Tibial nerve (tissue), 4 donors: Measurements from ENCODE around the gene L3MBTL1. TPM values are rescaled to one million over a fixed set of nuclear protein-coding genes. Genes with fewer than 3 reads are reported as not detected.

Source experiments
- DNase-seq, 2 donors: peaks; one replicate each; pipeline ENCODE4 v3.0.0-alpha.2; 2019; ENCODE audit warnings: low spot score in 2 of 2
- H3K27ac ChIP-seq, 4 donors: fragments of 200-600 bp; sonication (generic) in 3 of 4; one replicate each; pipeline ENCODE4 v1.5.1; 2017 to 2019; ENCODE audit warnings: mild to moderate bottlenecking in 1 of 4
- H3K27me3 ChIP-seq, 2 donors: fragments of 200-600 bp; sonication (generic) in 1 of 2; one replicate each; pipeline versions ENCODE4 v1.5.1 to v1.6.0; 2017 to 2019
- H3K36me3 ChIP-seq, 3 donors: fragments of 200-600 bp; sonication (generic); one replicate each; pipeline ENCODE4 v1.5.1; 2018 to 2019
- H3K4me1 ChIP-seq, 4 donors: fragments of 200-600 bp; sonication (generic) in 3 of 4; one replicate each; pipeline ENCODE4 v1.5.1; 2017 to 2019
- H3K4me3 ChIP-seq, 4 donors: fragments of 200-600 bp; sonication (generic) in 3 of 4; one replicate each; pipeline ENCODE4 v1.5.1; 2017 to 2019; ENCODE audit warnings: mild to moderate bottlenecking in 1 of 4, moderate library complexity in 1 of 4
- H3K9me3 ChIP-seq, 4 donors: fragments of 200-600 bp; sonication (generic) in 3 of 4; one replicate each; pipeline ENCODE4 v1.5.1; 2017 to 2019
- EP300 ChIP-seq, 2 donors: sonication (generic); formaldehyde crosslinking; IDR thresholded peaks; one replicate each; pipeline ENCODE4 v1.6.1; 2017; ENCODE audit warnings: antibody characterized with exemption in 2 of 2, mild to moderate bottlenecking in 1 of 2
- POLR2A ChIP-seq, 2 donors: fragments of 450-650 bp; IDR thresholded peaks; one replicate each; pipeline ENCODE4 v1.6.1; 2017; ENCODE audit warnings: antibody characterized with exemption in 2 of 2, mild to moderate bottlenecking in 2 of 2, moderate library complexity in 2 of 2
- WGBS, 2 donors: methylation state at CpG; one replicate each; pipeline ENCODE4 v1.1.5; 2018; 5-methylcytosine and 5-hydroxymethylcytosine counted together
- total RNA-seq, 4 donors: library from RNA; depleted of rRNA; stranded (reverse); fragments of >200 nt; gene quantifications; one replicate each; pipeline ENCODE4 v1.1.0, GENCODE V29; 2016
- TF ChIP-seq, protein P1 (sequence below), 5 experiments: fragments of 200-600 bp in 3 of 5; fragments of 450-650 bp in 2 of 5; sonication (generic) in 3 of 5; IDR thresholded peaks; one replicate each; pipeline ENCODE4 v1.5.1; 2016 to 2019; ENCODE audit warnings: antibody characterized with exemption in 5 of 5, mild to moderate bottlenecking in 3 of 5, moderate library complexity in 2 of 5

L3MBTL1 gene
- total RNA-seq, 4 donors from 2014 or later: 17.7 to 29.3 (median 22.7) TPM

DNA sequence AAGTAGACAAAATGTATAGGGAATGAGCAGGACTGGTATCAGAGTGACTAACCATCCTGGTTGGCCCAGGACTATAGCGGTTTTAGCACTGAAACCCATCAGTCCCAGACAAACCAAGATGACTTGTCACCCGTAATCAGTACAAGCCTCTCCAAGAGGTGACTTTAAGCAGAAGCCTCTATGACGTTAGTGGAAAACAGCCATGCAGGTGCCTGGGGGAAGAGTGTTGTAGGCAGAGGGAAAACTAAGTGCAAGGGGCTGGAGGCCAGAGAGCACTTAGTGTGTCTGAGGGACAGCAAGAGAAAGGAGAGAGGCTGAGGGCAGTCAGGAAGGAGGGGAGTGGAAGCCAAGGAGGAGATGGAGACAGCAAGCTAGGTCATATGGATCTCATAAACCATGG lies 53.5 kb downstream of the L3MBTL1 start:
- H3K9me3 ChIP-seq: no peaks in the 10 kb centered on the region
- 81% methylated on average over 3 of the region's 3 CpGs for WGBS, 2 donors

DNA sequence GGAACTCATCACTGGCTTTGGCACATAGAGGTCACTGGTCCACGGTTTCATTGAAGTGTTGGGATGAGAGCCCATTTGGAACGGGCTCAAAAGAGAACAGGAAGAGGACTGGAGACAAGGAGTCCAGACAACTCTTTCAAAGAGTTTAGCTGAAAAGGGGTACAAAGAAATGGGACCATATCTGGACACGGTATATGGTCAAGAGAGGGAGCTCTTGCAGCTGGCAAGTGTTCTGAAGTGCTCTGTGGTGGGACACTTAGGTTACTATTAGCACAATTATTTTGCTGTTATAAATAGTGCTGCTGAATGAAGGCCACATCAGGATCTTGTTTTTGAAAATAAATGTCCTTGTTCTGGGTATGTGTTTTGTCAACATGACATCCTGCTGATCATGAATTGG lies 55.9 kb downstream of the L3MBTL1 start:
- Histone ChIP-seq H3K27me3 (no peaks in the 10 kb centered on the region), H3K4me3 (no peak overlapping the region), H3K4me1 (no peaks in the 10 kb centered on the region), H3K27ac (no peak overlapping the region), H3K36me3 (peaks cover 0 to 8% (median 0%) of the 10 kb centered on the region in 3 donors), H3K9me3 (no peaks in the 10 kb centered on the region)
- WGBS, 2 donors: 65 to 66% methylated on average over 3 of the region's 3 CpGs
- TF ChIP-seq, protein P1, sequence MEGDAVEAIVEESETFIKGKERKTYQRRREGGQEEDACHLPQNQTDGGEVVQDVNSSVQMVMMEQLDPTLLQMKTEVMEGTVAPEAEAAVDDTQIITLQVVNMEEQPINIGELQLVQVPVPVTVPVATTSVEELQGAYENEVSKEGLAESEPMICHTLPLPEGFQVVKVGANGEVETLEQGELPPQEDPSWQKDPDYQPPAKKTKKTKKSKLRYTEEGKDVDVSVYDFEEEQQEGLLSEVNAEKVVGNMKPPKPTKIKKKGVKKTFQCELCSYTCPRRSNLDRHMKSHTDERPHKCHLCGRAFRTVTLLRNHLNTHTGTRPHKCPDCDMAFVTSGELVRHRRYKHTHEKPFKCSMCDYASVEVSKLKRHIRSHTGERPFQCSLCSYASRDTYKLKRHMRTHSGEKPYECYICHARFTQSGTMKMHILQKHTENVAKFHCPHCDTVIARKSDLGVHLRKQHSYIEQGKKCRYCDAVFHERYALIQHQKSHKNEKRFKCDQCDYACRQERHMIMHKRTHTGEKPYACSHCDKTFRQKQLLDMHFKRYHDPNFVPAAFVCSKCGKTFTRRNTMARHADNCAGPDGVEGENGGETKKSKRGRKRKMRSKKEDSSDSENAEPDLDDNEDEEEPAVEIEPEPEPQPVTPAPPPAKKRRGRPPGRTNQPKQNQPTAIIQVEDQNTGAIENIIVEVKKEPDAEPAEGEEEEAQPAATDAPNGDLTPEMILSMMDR (IDR thresholded peaks at IDR 0.05): no peak
- TF ChIP-seq POLR2A (IDR thresholded peaks at IDR 0.05) (no peak), EP300 (IDR thresholded peaks at IDR 0.05) (no peak)
- no peak for DNase-seq

More for the DNA sequence above, 53.5 kb downstream of the L3MBTL1 start:
- no peak for DNase-seq
- Histone ChIP-seq H3K4me1 (no peaks in the 10 kb centered on the region), H3K27ac (no peak overlapping the region), H3K36me3 (no peaks in the 10 kb centered on the region), H3K27me3 (no peaks in the 10 kb centered on the region), H3K4me3 (no peak overlapping the region)
- TF ChIP-seq, protein P1 (IDR thresholded peaks at IDR 0.05): no peak
- TF ChIP-seq EP300 (IDR thresholded peaks at IDR 0.05) (no peak), POLR2A (IDR thresholded peaks at IDR 0.05) (no peak)

DNA sequence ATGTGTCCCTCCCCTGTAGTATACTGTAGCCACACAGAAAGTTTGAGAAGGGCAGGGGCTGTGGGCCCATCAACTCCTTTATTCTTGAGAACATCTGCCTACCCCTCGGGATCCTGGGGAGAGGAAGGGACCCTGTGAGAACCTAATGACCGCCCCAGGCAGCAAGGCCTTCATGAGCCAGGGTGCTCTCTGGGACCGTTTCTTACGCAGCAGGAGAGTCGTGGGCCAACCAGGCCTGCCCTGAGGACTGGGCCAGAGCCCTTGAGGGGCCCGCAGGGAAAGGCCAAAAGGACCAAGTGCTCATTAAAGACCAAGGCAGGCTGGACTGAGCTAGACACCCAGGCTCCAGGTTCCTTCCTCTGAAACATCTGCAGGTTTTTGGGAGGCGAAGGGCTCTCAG lies 56.5 kb downstream of the L3MBTL1 start:
- Histone ChIP-seq H3K4me1 (no peaks in the 10 kb centered on the region), H3K27me3 (no peaks in the 10 kb centered on the region), H3K9me3 (no peaks in the 10 kb centered on the region), H3K27ac (no peak overlapping the region), H3K36me3 (peaks cover 0 to 8% (median 0%) of the 10 kb centered on the region in 3 donors), H3K4me3 (no peak overlapping the region)
- no peak for TF ChIP-seq POLR2A (IDR thresholded peaks at IDR 0.05)
- TF ChIP-seq, protein P1 (IDR thresholded peaks at IDR 0.05): no peak
- no peak for TF ChIP-seq EP300 (IDR thresholded peaks at IDR 0.05)
- WGBS, 2 donors: 90 to 95% methylated on average over 7 of the region's 7 CpGs
- DNase-seq: no peak

DNA sequence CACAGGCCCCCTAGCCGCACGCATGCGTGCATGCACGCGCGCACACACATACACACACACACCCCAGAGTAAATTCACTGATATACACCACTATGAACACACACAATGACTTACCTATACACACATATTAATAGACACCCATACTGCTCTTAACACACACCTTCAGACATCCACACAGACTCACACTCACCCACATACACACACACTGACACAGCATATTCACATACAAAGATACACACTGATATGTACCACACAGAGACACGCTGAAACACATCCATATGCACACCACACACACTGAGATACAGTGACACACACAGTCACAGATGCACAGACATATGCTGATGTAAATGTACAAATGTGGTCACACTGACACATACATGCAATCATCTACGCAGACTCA lies 57.0 kb downstream of the L3MBTL1 start:
- Histone ChIP-seq H3K4me3 (no peak overlapping the region), H3K9me3 (no peaks in the 10 kb centered on the region), H3K27ac (no peak overlapping the region), H3K36me3 (peaks cover 0 to 8% (median 0%) of the 10 kb centered on the region in 3 donors), H3K4me1 (no peaks in the 10 kb centered on the region), H3K27me3 (no peaks in the 10 kb centered on the region)
- WGBS, 2 donors: 97% methylated on average over 8 of the region's 8 CpGs
- TF ChIP-seq, protein P1 (IDR thresholded peaks at IDR 0.05): no peak
- TF ChIP-seq POLR2A (IDR thresholded peaks at IDR 0.05) (no peak), EP300 (IDR thresholded peaks at IDR 0.05) (no peak)
- DNase-seq: no peak

DNA sequence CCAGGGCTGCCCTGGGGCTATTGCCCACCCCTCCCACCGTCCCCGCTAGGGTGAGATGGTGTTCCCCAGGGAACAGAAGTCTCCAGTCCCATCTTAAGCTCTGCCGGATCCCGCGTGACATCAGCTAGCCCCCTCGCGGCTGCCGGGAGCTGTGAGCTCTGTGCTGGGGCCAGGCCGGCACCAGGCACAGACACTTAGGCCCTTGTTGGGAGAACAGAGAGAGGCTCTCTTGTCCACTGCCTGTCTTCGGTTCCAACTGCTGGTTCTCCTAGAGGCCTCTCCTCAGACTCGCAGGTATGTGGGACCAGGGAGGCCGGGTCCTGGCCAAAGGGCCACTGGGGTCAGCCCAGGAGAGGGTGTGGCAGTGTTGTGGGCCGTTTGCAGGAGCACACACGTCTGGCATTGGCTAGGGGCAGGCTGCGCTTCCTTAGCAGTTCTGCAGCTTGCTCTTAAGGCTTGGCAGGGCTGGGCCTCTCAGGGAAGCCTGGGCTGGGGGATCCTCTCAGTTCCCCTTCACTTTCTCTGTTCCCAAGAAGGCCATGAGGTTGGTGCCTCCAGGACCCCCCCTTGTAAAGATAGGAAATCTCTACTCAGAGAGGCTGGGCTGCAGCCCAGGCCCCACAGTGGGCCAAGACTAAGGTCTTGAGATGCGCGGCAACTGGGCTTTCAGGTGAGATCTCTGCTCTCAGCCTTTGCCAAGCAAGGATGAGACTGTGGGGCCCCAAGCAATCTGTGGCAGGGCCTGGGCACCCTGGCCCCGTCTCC lies 57.7 kb downstream of the L3MBTL1 start:
- Histone ChIP-seq H3K4me3 (no peak overlapping the region), H3K36me3 (peaks cover 0 to 12% (median 0%) of the 10 kb centered on the region in 3 donors), H3K4me1 (no peaks in the 10 kb centered on the region), H3K9me3 (no peaks in the 10 kb centered on the region), H3K27ac (no peak overlapping the region), H3K27me3 (no peaks in the 10 kb centered on the region)
- WGBS, 2 donors: 60 to 72% methylated on average over 14 to 17 of the region's 18 CpGs
- TF ChIP-seq POLR2A (IDR thresholded peaks at IDR 0.05): no peak
- TF ChIP-seq EP300 (IDR thresholded peaks at IDR 0.05): no peak
- TF ChIP-seq, protein P1 (IDR thresholded peaks at IDR 0.05): no peak
- no peak for DNase-seq
